Progenitor cell of endocrine pancreas (in vitro differentiated cells): ENCODE data around the gene OPHN1. TPM values are rescaled to one million over a fixed set of nuclear protein-coding genes. Genes with fewer than 3 reads are reported as not detected.
"Not testable (repeated sequence)": the region's sequence is repeated elsewhere in the genome, so short reads cannot be mapped to it uniquely, and the experiment has no call there.

Experiments used
- DNase-seq: peaks from one replicate; pipeline ENCODE4 v3.0.0; 2021; ENCODE audit warnings: low spot score; ENCODE audit not compliant: unreplicated experiment
- H3K27ac Mint-ChIP-seq: 2 replicates; pipeline ENCODE4 v1.8.0; 2021; ENCODE audit warnings: mild to moderate bottlenecking, moderate library complexity, mixed read lengths
- H3K27me3 Mint-ChIP-seq: 2 replicates; pipeline ENCODE4 v1.8.0; 2021; ENCODE audit warnings: mixed read lengths
- H3K36me3 Mint-ChIP-seq: 2 replicates; pipeline ENCODE4 v1.8.0; 2022; ENCODE audit warnings: mixed read lengths; ENCODE audit not compliant: insufficient read depth
- H3K4me1 Mint-ChIP-seq: 2 replicates; pipeline ENCODE4 v1.8.0; 2021; ENCODE audit warnings: low read depth, mixed read lengths
- H3K4me3 Mint-ChIP-seq: 2 replicates; pipeline ENCODE4 v1.8.0; 2021; ENCODE audit warnings: low read depth, mild to moderate bottlenecking, moderate library complexity, mixed read lengths
- H3K9me3 Mint-ChIP-seq: 2 replicates; pipeline ENCODE4 v1.8.0; 2021; ENCODE audit warnings: low read depth, mixed read lengths
- total RNA-seq: library from RNA; stranded (reverse); gene quantifications from 2 replicates; pipeline ENCODE4 v1.2.1, GENCODE V29; 2021
- TF ChIP-seq, protein P1 (sequence below): fragments of 200-600 bp; sonication (generic); IDR thresholded peaks from one replicate; pipeline ENCODE4 v1.5.0; 2021; ENCODE audit warnings: antibody characterized with exemption, mild to moderate bottlenecking; ENCODE audit not compliant: unreplicated experiment

The OPHN1 gene
- total RNA-seq, 1 donor from 2014 or later = 7.2 TPM

GRCh38 chrX:68332201-68332731, 101.0 kb downstream of the OPHN1 start:
- Mint-ChIP-seq H3K9me3 (no peaks in the 10 kb centered on the region), H3K36me3 (no peaks in the 10 kb centered on the region), H3K27me3 (no peaks in the 10 kb centered on the region), H3K4me3 (no peak overlapping the region), H3K27ac (no peak overlapping the region), H3K4me1 (no peaks in the 10 kb centered on the region)
- no peak for DNase-seq
- TF ChIP-seq, protein P1, sequence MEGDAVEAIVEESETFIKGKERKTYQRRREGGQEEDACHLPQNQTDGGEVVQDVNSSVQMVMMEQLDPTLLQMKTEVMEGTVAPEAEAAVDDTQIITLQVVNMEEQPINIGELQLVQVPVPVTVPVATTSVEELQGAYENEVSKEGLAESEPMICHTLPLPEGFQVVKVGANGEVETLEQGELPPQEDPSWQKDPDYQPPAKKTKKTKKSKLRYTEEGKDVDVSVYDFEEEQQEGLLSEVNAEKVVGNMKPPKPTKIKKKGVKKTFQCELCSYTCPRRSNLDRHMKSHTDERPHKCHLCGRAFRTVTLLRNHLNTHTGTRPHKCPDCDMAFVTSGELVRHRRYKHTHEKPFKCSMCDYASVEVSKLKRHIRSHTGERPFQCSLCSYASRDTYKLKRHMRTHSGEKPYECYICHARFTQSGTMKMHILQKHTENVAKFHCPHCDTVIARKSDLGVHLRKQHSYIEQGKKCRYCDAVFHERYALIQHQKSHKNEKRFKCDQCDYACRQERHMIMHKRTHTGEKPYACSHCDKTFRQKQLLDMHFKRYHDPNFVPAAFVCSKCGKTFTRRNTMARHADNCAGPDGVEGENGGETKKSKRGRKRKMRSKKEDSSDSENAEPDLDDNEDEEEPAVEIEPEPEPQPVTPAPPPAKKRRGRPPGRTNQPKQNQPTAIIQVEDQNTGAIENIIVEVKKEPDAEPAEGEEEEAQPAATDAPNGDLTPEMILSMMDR = no peak

DNA sequence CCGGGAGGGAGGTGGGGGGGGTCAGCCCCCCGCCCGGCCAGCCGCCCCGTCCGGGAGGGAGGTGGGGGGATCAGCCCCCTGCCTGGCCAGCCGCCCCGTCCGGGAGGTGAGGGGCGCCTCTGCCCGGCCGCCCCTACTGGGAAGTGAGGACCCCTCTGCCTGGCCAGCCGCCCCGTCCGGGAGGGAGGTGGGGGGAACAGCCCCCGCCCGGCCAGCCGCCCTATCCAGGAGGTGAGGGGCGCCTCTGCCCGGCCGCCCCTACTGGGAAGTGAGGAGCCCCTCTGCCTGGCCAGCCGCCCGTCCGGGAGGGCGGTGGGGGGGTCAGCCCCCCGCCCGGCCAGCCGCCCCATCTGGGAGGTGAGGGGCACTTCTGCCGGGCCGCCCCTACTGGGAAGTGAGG, 106.5 kb downstream of the OPHN1 start:
- not testable (repeated sequence) for H3K36me3 Mint-ChIP-seq, H3K4me1 Mint-ChIP-seq, H3K27me3 Mint-ChIP-seq, DNase-seq, H3K9me3 Mint-ChIP-seq, H3K27ac Mint-ChIP-seq, H3K4me3 Mint-ChIP-seq

- no peaks in the 10 kb centered on the region for H3K27me3 Mint-ChIP-seq
- H3K4me1 Mint-ChIP-seq = peaks cover 4% of the 10 kb centered on the region
- peaks cover 10% of the 10 kb centered on the region for H3K9me3 Mint-ChIP-seq
- TF ChIP-seq, protein P1 = no peak
- no peak overlapping the region for H3K27ac Mint-ChIP-seq
- DNase-seq = no peak
- H3K36me3 Mint-ChIP-seq = peaks cover 2% of the 10 kb centered on the region
- H3K4me3 Mint-ChIP-seq = no peak overlapping the region
Measured at GRCh38 chrX:68307769-68308168, 125.5 kb downstream of the OPHN1 start.

GRCh38 chrX:68304602-68305001, 128.7 kb downstream of the OPHN1 start:
- Mint-ChIP-seq H3K36me3 (no peaks in the 10 kb centered on the region), H3K4me3 (no peak overlapping the region), H3K4me1 (peaks cover 3% of the 10 kb centered on the region), H3K27me3 (no peaks in the 10 kb centered on the region), H3K27ac (no peak overlapping the region), H3K9me3 (peaks cover 8% of the 10 kb centered on the region)
- TF ChIP-seq, protein P1 = no peak
- DNase-seq = no peak

DNA sequence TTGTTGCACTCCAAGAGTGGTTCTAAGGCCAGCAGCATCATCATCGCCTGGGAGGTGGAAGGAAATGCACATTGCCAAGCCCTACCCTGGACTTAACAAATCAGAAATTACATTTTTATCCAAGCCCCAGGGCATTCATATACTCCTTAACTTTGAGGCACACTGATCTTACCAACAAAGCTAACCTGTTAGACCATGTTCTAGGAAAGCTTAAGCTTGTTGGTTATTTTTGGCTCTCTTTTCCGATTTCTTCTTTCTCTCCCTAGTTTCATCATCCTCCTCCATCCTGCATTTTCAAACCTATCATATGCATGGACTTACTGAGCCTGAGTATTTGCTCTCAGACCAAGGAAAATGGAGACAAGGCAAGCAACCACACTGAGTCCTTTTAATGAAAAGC, 133.4 kb downstream of the OPHN1 start:
- no peaks in the 10 kb centered on the region for H3K4me1 Mint-ChIP-seq
- H3K9me3 Mint-ChIP-seq = peaks cover 11% of the 10 kb centered on the region
- TF ChIP-seq, protein P1 = no peak
- H3K27ac Mint-ChIP-seq = no peak overlapping the region
- no peak for DNase-seq
- H3K27me3 Mint-ChIP-seq = no peaks in the 10 kb centered on the region
- H3K4me3 Mint-ChIP-seq = no peak overlapping the region
- no peaks in the 10 kb centered on the region for H3K36me3 Mint-ChIP-seq

GRCh38 chrX:68292471-68292870, 140.8 kb downstream of the OPHN1 start:
- Mint-ChIP-seq H3K27ac (no peak overlapping the region), H3K4me1 (no peaks in the 10 kb centered on the region), H3K36me3 (no peaks in the 10 kb centered on the region), H3K4me3 (no peak overlapping the region), H3K27me3 (no peaks in the 10 kb centered on the region), H3K9me3 (peaks cover 8% of the 10 kb centered on the region)
- DNase-seq = no peak
- TF ChIP-seq, protein P1 = no peak
